Osteoblast (primary cell): ENCODE data around the gene MBD6. TPM values are rescaled to one million over a fixed set of nuclear protein-coding genes. Genes with fewer than 3 reads are reported as not detected.
A peak's percentile ranks its signal among the peaks of the same experiment; 100 is the strongest.

Source experiments
- DNase-seq: peaks from one replicate; pipeline ENCODE4 v3.0.0; 2011; ENCODE audit warnings: low spot score, mixed read lengths; ENCODE audit not compliant: insufficient read length; ENCODE audit errors: missing footprints
- H2AFZ ChIP-seq: 2 replicates; pipeline ENCODE4 v1.6.0; 2011; ENCODE audit warnings: mild to moderate bottlenecking, low read length
- H3K27ac ChIP-seq: 2 replicates; pipeline ENCODE4 v1.5.1; 2011; ENCODE audit warnings: mild to moderate bottlenecking, low read depth, low read length, moderate library complexity
- H3K27me3 ChIP-seq: 2 replicates; pipeline ENCODE4 v1.6.0; 2012; ENCODE audit warnings: mild to moderate bottlenecking, control low read depth, inconsistent platforms, low read length, moderate library complexity; ENCODE audit not compliant: insufficient read depth
- H3K36me3 ChIP-seq: 2 replicates; pipeline ENCODE4 v1.5.1; 2011; ENCODE audit warnings: mild to moderate bottlenecking, low read length, control low read depth, moderate library complexity; ENCODE audit not compliant: insufficient read depth
- H3K4me1 ChIP-seq: 2 replicates; pipeline ENCODE4 v1.5.1; 2011; ENCODE audit warnings: mild to moderate bottlenecking, low read length, control low read depth, moderate library complexity; ENCODE audit not compliant: insufficient read depth
- H3K4me2 ChIP-seq: 2 replicates; pipeline ENCODE4 v1.6.0; 2011; ENCODE audit warnings: mild to moderate bottlenecking, low read length; ENCODE audit not compliant: insufficient read depth
- H3K4me3 ChIP-seq: fragments of 200-600 bp; sonication (generic); 3 replicates; pipeline ENCODE4 v1.5.1; 2012; ENCODE audit warnings: mild to moderate bottlenecking, low read length, inconsistent platforms; ENCODE audit not compliant: insufficient read depth
- H3K79me2 ChIP-seq: 2 replicates; pipeline ENCODE4 v1.6.0; 2012; ENCODE audit warnings: mild to moderate bottlenecking, low read length, control low read depth, inconsistent platforms; ENCODE audit not compliant: insufficient read depth
- H3K9me3 ChIP-seq: 2 replicates; pipeline ENCODE4 v1.5.1; 2011; ENCODE audit warnings: low read depth, low read length, control low read depth
- H4K20me1 ChIP-seq: 2 replicates; pipeline ENCODE4 v1.6.0; 2012; ENCODE audit warnings: mild to moderate bottlenecking, low read length, control low read depth; ENCODE audit not compliant: insufficient read depth
- total RNA-seq: library from RNA; depleted of rRNA; stranded (reverse); fragments of >200 nt; gene quantifications from 2 replicates; pipeline ENCODE4 v1.2.3, GENCODE V29; 2012
- TF ChIP-seq, protein P1 (sequence below): IDR thresholded peaks from 2 replicates; pipeline ENCODE4 v1.5.1; 2011; ENCODE audit warnings: mild to moderate bottlenecking, low read depth, low read length, moderate library complexity; ENCODE audit errors: extremely low read depth

The MBD6 gene
- total RNA-seq, 1 donor: 5.8 TPM

DNA sequence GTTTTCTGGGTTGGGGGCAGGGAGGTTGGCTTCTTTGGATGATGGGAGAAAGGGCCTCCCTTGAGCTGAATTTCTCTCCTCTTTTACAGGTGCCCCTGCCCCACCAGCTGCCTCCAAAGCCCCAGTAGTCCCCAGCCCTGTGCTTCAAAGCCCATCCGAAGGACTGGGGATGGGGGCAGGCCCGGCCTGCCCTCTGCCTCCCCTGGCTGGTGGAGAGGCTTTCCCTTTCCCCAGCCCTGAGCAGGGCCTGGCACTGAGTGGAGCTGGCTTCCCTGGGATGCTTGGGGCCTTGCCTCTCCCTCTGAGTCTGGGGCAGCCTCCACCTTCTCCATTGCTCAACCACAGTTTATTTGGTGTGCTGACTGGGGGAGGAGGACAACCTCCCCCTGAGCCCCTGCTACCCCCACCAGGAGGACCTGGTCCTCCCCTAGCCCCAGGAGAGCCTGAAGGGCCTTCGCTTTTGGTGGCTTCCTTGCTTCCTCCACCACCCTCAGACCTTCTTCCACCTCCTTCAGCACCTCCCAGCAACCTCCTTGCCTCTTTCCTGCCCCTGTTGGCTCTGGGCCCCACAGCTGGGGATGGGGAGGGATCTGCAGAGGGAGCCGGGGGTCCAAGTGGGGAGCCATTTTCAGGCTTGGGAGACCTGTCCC is 4.0 kb downstream of the MBD6 start:
- Histone ChIP-seq H3K4me1 (peaks cover 21% of the 10 kb centered on the region), H3K4me2 (no peak overlapping the region), H2AFZ (no peak overlapping the region), H3K27ac (no peak overlapping the region), H4K20me1 (peaks cover 36% of the 10 kb centered on the region), H3K27me3 (no peaks in the 10 kb centered on the region), H3K79me2 (peaks cover 45% of the 10 kb centered on the region), H3K36me3 (peaks cover 58% of the 10 kb centered on the region), H3K4me3 (no peak overlapping the region), H3K9me3 (no peaks in the 10 kb centered on the region)
- no peak for DNase-seq
- TF ChIP-seq, protein P1, sequence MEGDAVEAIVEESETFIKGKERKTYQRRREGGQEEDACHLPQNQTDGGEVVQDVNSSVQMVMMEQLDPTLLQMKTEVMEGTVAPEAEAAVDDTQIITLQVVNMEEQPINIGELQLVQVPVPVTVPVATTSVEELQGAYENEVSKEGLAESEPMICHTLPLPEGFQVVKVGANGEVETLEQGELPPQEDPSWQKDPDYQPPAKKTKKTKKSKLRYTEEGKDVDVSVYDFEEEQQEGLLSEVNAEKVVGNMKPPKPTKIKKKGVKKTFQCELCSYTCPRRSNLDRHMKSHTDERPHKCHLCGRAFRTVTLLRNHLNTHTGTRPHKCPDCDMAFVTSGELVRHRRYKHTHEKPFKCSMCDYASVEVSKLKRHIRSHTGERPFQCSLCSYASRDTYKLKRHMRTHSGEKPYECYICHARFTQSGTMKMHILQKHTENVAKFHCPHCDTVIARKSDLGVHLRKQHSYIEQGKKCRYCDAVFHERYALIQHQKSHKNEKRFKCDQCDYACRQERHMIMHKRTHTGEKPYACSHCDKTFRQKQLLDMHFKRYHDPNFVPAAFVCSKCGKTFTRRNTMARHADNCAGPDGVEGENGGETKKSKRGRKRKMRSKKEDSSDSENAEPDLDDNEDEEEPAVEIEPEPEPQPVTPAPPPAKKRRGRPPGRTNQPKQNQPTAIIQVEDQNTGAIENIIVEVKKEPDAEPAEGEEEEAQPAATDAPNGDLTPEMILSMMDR: no peak

- H3K27ac ChIP-seq: no peak overlapping the region
- TF ChIP-seq, protein P1: no peak
- no peak overlapping the region for H3K4me3 ChIP-seq
- no peak for DNase-seq
- peaks cover 15% of the 10 kb centered on the region for H3K4me1 ChIP-seq
- H3K4me2 ChIP-seq: no peak overlapping the region
- no peaks in the 10 kb centered on the region for H3K9me3 ChIP-seq
- no peak overlapping the region for H2AFZ ChIP-seq
- H4K20me1 ChIP-seq: peaks cover 41% of the 10 kb centered on the region
- no peaks in the 10 kb centered on the region for H3K27me3 ChIP-seq
- peaks cover 45% of the 10 kb centered on the region for H3K79me2 ChIP-seq
- H3K36me3 ChIP-seq: peaks cover 64% of the 10 kb centered on the region
Measured at GRCh38 chr12:57527184-57527583, 4.6 kb downstream of the MBD6 start.

GRCh38 chr12:57528176-57528575 is 5.6 kb downstream of the MBD6 start:
- Histone ChIP-seq H3K4me2 (no peak overlapping the region), H3K36me3 (peaks cover 74% of the 10 kb centered on the region), H3K9me3 (no peaks in the 10 kb centered on the region), H3K4me3 (no peak overlapping the region), H3K27me3 (no peaks in the 10 kb centered on the region), H4K20me1 (peaks cover 41% of the 10 kb centered on the region), H2AFZ (no peak overlapping the region), H3K4me1 (peaks cover 14% of the 10 kb centered on the region), H3K27ac (no peak overlapping the region), H3K79me2 (peaks cover 44% of the 10 kb centered on the region)
- peak; percentile 79 for DNase-seq
- TF ChIP-seq, protein P1: no peak

GRCh38 chr12:57528831-57529555 is 6.4 kb downstream of the MBD6 start:
- Histone ChIP-seq H3K27me3 (no peaks in the 10 kb centered on the region), H3K4me3 (no peak overlapping the region), H3K27ac (no peak overlapping the region), H3K4me2 (no peak overlapping the region), H3K36me3 (peaks cover 80% of the 10 kb centered on the region), H3K4me1 (peaks cover 7% of the 10 kb centered on the region), H3K79me2 (peaks cover 36% of the 10 kb centered on the region), H3K9me3 (no peaks in the 10 kb centered on the region), H4K20me1 (peaks cover 33% of the 10 kb centered on the region), H2AFZ (no peak overlapping the region)
- TF ChIP-seq, protein P1: no peak
- peak; percentile 73 for DNase-seq
